ENCODE results near the gene MARVELD3. TPM values are rescaled to one million over a fixed set of nuclear protein-coding genes. Genes with fewer than 3 reads are reported as not detected.

Gene MARVELD3
- total RNA-seq, 1 donor from 2014 or later, result 0.24 TPM

DNA sequence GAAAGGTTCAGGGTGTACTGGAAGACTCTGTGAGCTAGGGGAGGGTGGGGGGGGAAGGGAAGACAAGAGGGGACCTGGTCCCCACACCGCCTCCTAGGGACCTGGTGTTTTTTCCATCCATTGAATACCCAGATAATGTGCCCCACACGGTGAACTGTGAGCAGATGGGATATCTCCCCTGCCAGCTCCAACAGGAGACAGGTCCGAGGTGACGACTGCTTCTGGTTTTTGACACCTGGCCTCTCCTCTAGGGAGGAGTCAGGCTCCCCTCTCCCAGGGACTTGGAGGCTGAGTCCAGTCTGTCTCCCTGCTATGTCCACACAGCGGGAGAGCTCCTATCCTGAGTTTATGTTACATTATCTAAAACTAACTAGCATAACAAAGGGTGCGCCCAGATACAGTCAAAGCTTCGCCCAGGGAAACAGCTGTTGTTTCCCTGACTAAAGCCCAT, 1.8 kb downstream of the MARVELD3 start:
- H3K27ac Mint-ChIP-seq (ENCODE audit: unreplicated experiment), result no peak overlapping the region
- H3K4me3 Mint-ChIP-seq (ENCODE audit: unreplicated experiment), result no peak overlapping the region
- peaks cover 15% of the 10 kb centered on the region for H3K4me1 Mint-ChIP-seq (ENCODE audit: unreplicated experiment)
- DNase-seq (ENCODE audit: extremely low spot score, unreplicated experiment), result no peak
- TF ChIP-seq, protein P1, sequence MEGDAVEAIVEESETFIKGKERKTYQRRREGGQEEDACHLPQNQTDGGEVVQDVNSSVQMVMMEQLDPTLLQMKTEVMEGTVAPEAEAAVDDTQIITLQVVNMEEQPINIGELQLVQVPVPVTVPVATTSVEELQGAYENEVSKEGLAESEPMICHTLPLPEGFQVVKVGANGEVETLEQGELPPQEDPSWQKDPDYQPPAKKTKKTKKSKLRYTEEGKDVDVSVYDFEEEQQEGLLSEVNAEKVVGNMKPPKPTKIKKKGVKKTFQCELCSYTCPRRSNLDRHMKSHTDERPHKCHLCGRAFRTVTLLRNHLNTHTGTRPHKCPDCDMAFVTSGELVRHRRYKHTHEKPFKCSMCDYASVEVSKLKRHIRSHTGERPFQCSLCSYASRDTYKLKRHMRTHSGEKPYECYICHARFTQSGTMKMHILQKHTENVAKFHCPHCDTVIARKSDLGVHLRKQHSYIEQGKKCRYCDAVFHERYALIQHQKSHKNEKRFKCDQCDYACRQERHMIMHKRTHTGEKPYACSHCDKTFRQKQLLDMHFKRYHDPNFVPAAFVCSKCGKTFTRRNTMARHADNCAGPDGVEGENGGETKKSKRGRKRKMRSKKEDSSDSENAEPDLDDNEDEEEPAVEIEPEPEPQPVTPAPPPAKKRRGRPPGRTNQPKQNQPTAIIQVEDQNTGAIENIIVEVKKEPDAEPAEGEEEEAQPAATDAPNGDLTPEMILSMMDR (IDR thresholded peaks at IDR 0.05), result no peak
- H3K27me3 Mint-ChIP-seq (ENCODE audit: unreplicated experiment), result peaks cover 2% of the 10 kb centered on the region
- H3K9me3 Mint-ChIP-seq (ENCODE audit: unreplicated experiment), result no peaks in the 10 kb centered on the region
- no peaks in the 10 kb centered on the region for H3K36me3 Mint-ChIP-seq (ENCODE audit: unreplicated experiment)

- TF ChIP-seq, protein P1 (IDR thresholded peaks at IDR 0.05), result no peak
- peaks cover 15% of the 10 kb centered on the region for H3K4me1 Mint-ChIP-seq (ENCODE audit: unreplicated experiment)
- DNase-seq (ENCODE audit: extremely low spot score, unreplicated experiment), result no peak
- peak overlapping the region; percentile 45 for H3K27ac Mint-ChIP-seq (ENCODE audit: unreplicated experiment)
- no peaks in the 10 kb centered on the region for H3K36me3 Mint-ChIP-seq (ENCODE audit: unreplicated experiment)
- H3K4me3 Mint-ChIP-seq (ENCODE audit: unreplicated experiment), result no peak overlapping the region
- H3K9me3 Mint-ChIP-seq (ENCODE audit: unreplicated experiment), result no peaks in the 10 kb centered on the region
- peaks cover 2% of the 10 kb centered on the region for H3K27me3 Mint-ChIP-seq (ENCODE audit: unreplicated experiment)
Measured at GRCh38 chr16:71628810-71629209, 2.8 kb downstream of the MARVELD3 start.

DNA sequence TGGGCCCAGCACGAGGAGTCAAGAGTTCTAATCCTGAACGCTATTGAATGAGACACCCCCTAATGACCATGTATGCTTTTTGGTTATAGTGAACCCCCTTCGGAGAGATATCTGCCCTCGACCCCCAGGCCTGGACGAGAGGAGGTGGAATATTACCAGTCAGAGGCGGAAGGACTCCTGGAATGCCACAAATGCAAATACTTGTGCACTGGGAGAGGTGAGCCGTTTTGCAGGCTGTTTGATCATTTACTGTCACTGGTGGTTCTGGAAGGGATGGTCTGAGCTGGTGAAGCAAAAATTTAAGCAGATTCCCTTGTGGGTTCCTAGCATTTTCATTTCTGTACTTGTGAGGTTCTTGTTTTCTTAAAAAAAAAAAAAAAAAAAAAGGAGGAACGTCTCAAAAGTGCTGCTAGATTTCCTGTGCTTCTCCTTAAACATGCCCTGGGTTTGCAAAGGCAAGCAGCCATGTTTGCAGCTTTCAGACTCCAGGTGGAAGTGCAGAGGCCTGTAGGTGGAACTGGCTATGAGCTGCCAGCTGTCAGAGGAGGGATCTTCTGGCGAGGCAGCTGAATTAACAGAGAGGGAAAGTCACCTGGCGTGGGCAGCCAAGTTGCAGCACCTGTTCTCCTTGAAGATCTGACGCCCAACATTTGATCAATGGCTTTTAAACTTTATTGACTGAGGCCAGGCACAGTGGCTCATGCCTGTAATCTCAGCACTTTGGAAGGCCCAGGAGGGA, 3.5 kb downstream of the MARVELD3 start:
- Mint-ChIP-seq H3K4me1 (ENCODE audit: unreplicated experiment) (peaks cover 15% of the 10 kb centered on the region), H3K4me3 (ENCODE audit: unreplicated experiment) (no peak overlapping the region), H3K27ac (ENCODE audit: unreplicated experiment) (peak overlapping the region; percentile 44), H3K36me3 (ENCODE audit: unreplicated experiment) (no peaks in the 10 kb centered on the region), H3K9me3 (ENCODE audit: unreplicated experiment) (no peaks in the 10 kb centered on the region), H3K27me3 (ENCODE audit: unreplicated experiment) (peaks cover 2% of the 10 kb centered on the region)
- DNase-seq (ENCODE audit: extremely low spot score, unreplicated experiment), result no peak
- TF ChIP-seq, protein P1 (IDR thresholded peaks at IDR 0.05), result no peak

DNA sequence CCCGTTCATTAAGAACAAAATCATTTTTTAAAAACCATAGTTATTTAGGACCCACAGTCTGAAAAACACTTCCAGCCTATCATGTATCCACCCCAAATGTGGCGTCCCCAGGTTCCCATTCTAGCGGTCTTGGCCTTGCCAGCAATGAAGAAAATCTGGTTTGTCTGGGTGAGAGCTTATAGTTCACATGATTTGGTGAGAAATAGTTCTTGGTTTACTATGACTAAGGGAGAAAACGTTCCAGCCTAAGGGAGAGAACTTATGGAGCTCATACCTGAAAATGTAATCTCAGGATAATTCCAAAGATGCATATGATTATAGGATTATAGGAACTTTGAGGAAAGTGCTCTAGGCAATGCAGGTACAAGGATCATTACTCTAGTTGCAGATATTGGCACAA, 4.8 kb downstream of the MARVELD3 start:
- Mint-ChIP-seq H3K4me1 (ENCODE audit: unreplicated experiment) (peaks cover 13% of the 10 kb centered on the region), H3K4me3 (ENCODE audit: unreplicated experiment) (no peak overlapping the region), H3K27ac (ENCODE audit: unreplicated experiment) (no peak overlapping the region), H3K36me3 (ENCODE audit: unreplicated experiment) (no peaks in the 10 kb centered on the region), H3K27me3 (ENCODE audit: unreplicated experiment) (peaks cover 2% of the 10 kb centered on the region), H3K9me3 (ENCODE audit: unreplicated experiment) (no peaks in the 10 kb centered on the region)
- no peak for DNase-seq (ENCODE audit: extremely low spot score, unreplicated experiment)
- TF ChIP-seq, protein P1 (IDR thresholded peaks at IDR 0.05), result no peak

- Mint-ChIP-seq H3K36me3 (ENCODE audit: unreplicated experiment) (no peaks in the 10 kb centered on the region), H3K9me3 (ENCODE audit: unreplicated experiment) (no peaks in the 10 kb centered on the region), H3K27ac (ENCODE audit: unreplicated experiment) (no peak overlapping the region), H3K4me3 (ENCODE audit: unreplicated experiment) (no peak overlapping the region), H3K27me3 (ENCODE audit: unreplicated experiment) (no peaks in the 10 kb centered on the region), H3K4me1 (ENCODE audit: unreplicated experiment) (peaks cover 16% of the 10 kb centered on the region)
- TF ChIP-seq, protein P1 (IDR thresholded peaks at IDR 0.05), result no peak
- no peak for DNase-seq (ENCODE audit: extremely low spot score, unreplicated experiment)
Measured at GRCh38 chr16:71631776-71632175, 5.8 kb downstream of the MARVELD3 start.

Data from osteocyte (in vitro differentiated cells).